DMS53 (cell line): ENCODE data around the gene SPEM3.
A peak's percentile ranks its signal among the peaks of the same experiment; 100 is the strongest.

Source experiments
- DNase-seq: peaks from one replicate; lab custom pipeline; 2025; lab: John Stamatoyannopoulos, UW

SPEM3 gene

GRCh38 chr17:7403977-7404736 is 24.5 kb upstream of the SPEM3 start, which contains the start of gene TMEM256:
TMEM256 (minus strand) TSS chr17:7404097; CDS start chr17:7404084, 13 bp downstream.
- DNase-seq, result peak; percentile 100

- DNase-seq, result peak; percentile 92
Observed at GRCh38 chr17:7404737-7405349, 23.8 kb upstream of the SPEM3 start.

- peak; percentile 50 for DNase-seq
Observed at GRCh38 chr17:7405350-7406234, 23.1 kb upstream of the SPEM3 start.

GRCh38 chr17:7406235-7406825 is 22.3 kb upstream of the SPEM3 start:
- peak; percentile 35 for DNase-seq

- DNase-seq, result no peak
Observed at GRCh38 chr17:7407082-7407481, 21.6 kb upstream of the SPEM3 start.

- no peak for DNase-seq
Observed at GRCh38 chr17:7407485-7408251, 21.0 kb upstream of the SPEM3 start, which contains the start of gene NLGN2. NLGN2 (plus strand) TSS chr17:7407845; CDS start chr17:7408256, 411 bp downstream.

GRCh38 chr17:7408252-7408727 is 20.4 kb upstream of the SPEM3 start:
- DNase-seq, result no peak

GRCh38 chr17:7408863-7409262 is 19.8 kb upstream of the SPEM3 start:
- DNase-seq, result no peak

- DNase-seq, result no peak
Observed at GRCh38 chr17:7409716-7410115, 18.9 kb upstream of the SPEM3 start.

GRCh38 chr17:7410634-7411426 is 17.8 kb upstream of the SPEM3 start:
- no peak for DNase-seq

- no peak for DNase-seq
Observed at GRCh38 chr17:7411427-7411750, 17.3 kb upstream of the SPEM3 start.

- DNase-seq, result no peak
Observed at GRCh38 chr17:7413346-7413985, 15.2 kb upstream of the SPEM3 start.

GRCh38 chr17:7414837-7415236 is 13.8 kb upstream of the SPEM3 start:
- no peak for DNase-seq

- no peak for DNase-seq
Observed at GRCh38 chr17:7415784-7416183, 12.9 kb upstream of the SPEM3 start.

- DNase-seq, result no peak
Observed at GRCh38 chr17:7416323-7416722, 12.3 kb upstream of the SPEM3 start.

- DNase-seq, result no peak
Observed at GRCh38 chr17:7417056-7417655, 11.5 kb upstream of the SPEM3 start.

GRCh38 chr17:7418472-7419152 is 10.0 kb upstream of the SPEM3 start:
- no peak for DNase-seq

GRCh38 chr17:7419819-7420610 is 8.6 kb upstream of the SPEM3 start, which contains the start of gene SPEM1:
SPEM1 (plus strand) TSS chr17:7420324; CDS start chr17:7420385, 61 bp downstream.
- no peak for DNase-seq
